HG03135 (cell line): ENCODE measurements around the gene AQP6.
A peak's percentile ranks its signal among the peaks of the same experiment; 100 is the strongest.

Source experiments
- ATAC-seq: cut with Tn5 transposase; IDR thresholded peaks from one replicate; pipeline ENCODE4 v1.9.1; 2021; ENCODE audit warnings: mild to moderate bottlenecking, moderate library complexity; ENCODE audit not compliant: unreplicated experiment

The AQP6 gene

GRCh38 chr12:50025187-50026059 is 52.7 kb downstream of the AQP6 start, which contains the start of gene RACGAP1:
Gene RACGAP1 (minus strand): TSS chr12:50025494. CDS start chr12:50016715, 8,779 bp downstream.
- peak; percentile 97 for ATAC-seq

GRCh38 chr12:50026691-50027090 is 53.9 kb downstream of the AQP6 start:
- no peak for ATAC-seq
